GM19463 (cell line): ENCODE results near the gene LAD1.

ENCODE experiments used
- ATAC-seq: cut with Tn5 transposase; IDR thresholded peaks from one replicate; pipeline ENCODE4 v1.9.1; 2021; ENCODE audit warnings: mild to moderate bottlenecking, moderate library complexity; ENCODE audit not compliant: unreplicated experiment

Gene LAD1

DNA sequence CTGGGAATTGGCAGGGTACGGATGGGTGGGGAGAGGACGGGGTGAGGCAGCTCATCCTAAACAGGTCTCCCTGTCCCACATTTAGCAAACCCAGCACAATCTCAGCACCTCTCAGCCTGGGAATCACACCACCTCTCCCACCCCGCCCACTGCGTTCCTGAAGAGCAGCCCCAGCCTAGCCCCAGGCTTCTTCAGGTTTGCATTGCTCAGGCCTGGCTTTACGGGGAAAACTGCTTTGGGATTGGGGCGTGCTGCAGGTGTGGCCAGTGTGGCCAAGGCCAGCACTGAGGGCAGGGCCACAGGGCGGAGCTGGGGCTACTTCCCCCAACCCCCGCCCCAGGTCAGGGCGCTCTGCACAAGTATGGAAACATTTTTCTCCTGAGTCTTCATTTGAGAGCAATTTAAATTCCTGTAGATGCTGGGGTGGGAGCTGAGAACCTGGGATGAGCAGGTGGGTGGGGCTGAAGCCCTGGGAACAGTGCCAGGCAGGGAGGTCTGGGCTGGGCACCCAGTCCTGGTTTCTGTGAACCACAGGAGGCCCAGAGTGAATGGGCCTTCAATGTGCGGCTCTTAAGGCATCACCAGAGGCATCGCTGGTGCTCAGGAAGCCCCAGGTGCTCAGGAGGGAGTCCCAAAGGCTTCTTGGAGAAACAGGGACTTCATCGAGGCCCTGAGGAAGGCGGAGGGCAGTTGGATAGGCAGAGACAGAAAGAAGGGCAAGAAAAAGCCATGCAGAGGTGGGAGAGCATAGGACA, 45.8 kb downstream of the LAD1 start:
- ATAC-seq = no peak

DNA sequence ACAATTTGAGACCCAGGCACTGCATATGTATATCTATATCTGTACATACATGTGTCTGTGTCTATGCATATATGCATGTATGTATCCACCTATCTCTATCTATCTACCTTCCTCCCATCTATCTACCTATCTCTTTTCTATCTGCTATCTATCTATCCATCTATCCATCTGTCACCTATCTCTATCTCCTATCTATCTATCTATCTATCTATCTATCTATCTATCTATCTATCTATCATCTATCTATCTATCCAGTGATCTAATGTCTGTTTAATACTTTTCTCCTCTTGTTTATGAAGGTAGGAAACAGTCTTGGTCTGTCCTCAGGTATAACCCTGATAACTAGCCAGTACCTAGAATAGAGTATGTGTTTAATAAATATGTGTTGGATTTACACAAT, 47.5 kb downstream of the LAD1 start:
- no peak for ATAC-seq

DNA sequence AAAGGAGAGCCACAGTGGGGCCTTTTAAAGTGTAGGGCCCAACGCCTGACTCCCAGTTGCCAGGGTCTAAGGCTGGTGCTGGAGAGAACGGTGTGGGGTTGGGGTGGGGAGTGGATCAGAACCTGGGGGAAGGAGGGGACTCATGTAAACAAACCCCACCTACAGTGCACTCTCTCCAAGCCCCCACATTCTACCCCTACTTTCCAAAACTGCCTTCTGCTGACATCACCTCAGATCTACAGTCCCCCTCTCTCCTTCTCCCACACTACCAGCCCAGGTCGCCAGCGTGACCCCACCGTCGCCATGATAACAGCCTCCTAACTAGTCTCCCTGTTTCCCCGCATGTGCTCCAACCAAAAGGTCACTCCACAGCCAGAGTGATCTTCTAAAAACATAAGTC, 48.2 kb downstream of the LAD1 start:
- no peak for ATAC-seq

GRCh38 chr1:201350361-201350725, 48.8 kb downstream of the LAD1 start:
- ATAC-seq = no peak

- no peak for ATAC-seq
These were observed 50.0 kb downstream of the LAD1 start for GRCh38 chr1:201349092-201349491.

DNA sequence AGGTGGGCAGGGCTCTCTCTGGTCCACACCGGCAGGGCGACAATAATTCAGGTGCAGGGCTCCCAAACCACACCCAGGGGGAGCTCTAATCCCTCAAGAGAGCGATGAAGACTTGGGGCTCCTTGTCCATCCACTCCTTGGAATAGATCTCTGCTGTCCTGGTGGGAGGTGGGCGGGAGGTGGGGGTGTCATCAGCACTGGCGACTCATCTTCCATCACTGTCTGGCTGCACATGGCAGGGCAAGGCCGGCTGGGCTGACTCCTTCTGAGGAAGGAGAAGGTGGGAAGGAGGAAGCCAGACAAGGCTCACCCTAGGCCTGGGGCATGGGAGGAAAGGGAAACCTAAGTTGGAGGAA, 50.9 kb downstream of the LAD1 start:
- peak; percentile 53 for ATAC-seq

- no peak for ATAC-seq
These were observed 51.5 kb downstream of the LAD1 start for GRCh38 chr1:201347498-201348210.

- no peak for ATAC-seq
These were observed 52.1 kb downstream of the LAD1 start for GRCh38 chr1:201346987-201347386.

DNA sequence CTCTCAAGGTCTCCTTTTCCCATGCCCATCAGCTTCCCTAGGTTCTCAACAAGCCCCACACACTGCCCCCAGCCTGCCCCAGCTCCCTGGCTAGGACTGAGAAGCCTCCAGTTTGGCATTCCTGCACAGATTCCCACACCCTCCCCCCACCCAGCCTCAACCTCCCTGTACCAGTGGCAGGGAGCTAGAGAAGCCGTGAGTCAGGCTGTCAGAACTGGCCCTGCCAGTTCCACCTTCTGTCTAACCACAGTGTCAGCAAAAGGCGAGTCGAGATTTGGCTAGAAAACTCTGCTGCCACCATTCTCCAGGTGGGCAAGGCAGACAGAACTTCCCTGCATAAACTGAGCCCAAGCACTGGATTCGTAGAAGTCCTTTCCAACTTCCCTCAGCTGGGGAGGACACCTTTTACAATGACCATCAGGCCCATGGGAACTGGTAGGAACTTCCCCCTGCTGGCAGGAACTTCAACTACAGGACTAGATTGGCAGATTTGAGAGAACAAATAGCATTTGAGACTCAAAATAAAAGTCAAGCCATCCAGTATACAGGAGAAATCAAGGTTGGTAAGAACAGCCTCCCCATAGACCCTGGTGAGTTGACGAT, 52.7 kb downstream of the LAD1 start:
- ATAC-seq = no peak

GRCh38 chr1:201345081-201345355, 54.1 kb downstream of the LAD1 start:
- no peak for ATAC-seq

DNA sequence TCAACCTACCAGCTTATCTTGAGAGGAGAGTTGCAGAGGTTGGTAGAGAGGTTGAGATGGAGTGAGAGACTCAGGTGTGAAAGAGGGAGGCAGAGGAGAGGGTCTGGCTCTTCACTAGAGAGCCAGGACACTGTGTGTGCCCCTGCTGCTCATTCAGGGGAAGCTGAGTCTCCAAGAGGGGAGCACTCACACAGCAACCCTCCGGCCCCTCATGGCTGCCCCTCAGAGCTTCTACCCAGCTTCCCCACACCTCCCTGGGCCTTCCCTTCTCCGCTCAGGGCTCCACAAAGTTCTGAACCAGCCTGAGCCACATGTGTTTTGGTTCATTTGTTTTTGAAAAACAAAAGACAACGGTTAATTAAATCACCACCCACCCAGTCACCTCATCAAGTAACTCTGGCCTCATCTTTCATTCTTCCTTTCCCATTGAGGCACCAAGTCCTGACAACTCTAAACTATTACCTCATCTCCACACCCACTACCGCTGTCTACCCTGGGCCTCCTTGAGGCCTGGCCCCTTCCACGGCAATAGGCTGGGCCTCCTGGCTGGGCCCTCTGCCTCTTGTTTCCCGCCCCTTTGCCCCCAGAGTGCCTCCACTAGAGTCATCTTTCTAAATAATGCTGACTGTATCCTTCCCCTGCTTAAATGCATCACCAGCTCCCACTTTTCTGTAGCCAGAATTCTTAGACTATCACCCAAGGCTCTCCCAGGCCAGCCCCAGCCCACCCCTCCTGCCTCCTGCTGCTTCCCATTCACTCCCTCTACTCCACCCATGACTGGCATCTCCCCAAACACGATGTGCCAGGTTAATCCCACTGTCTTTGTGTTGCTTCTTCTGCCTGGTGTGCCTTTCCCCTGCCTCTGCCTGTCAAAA, 54.7 kb downstream of the LAD1 start:
- ATAC-seq = no peak

- no peak for ATAC-seq
These were observed 57.7 kb downstream of the LAD1 start for GRCh38 chr1:201341377-201341776.

DNA sequence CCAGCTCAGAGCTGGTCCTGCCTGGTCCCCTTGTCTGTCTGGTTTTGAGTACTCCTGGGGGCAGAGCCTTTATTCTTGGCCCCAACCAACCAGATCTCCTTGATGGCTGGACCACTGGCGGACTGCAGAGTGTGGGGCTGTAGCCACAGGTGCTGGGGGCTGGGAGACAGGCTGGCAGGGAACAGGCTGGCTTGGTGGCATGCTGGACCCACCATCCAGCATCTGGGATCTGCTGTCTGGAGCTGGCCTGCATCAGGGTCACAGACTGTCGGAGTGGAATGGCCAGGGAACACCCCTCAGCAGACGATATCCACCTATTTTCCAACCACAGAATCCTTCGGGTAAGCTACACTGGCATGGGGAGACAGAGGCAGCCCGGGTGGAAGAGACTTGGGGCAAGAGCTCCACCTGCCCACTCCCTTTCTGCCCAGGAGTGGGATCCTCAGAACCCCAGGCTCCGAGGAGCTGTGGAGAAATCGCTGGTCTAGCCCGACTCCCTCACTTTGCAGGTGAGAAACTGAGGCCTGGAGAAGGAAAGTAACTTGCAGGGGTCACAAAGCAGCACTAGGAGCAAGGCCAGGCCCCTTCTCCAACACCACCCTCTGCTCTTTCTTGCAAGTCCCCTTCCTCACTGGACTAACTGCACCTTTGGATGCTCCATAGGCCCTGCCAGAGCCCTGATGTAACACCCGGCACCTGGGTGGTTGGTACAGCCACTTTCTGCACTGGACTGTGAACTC, 62.2 kb downstream of the LAD1 start:
- no peak for ATAC-seq

DNA sequence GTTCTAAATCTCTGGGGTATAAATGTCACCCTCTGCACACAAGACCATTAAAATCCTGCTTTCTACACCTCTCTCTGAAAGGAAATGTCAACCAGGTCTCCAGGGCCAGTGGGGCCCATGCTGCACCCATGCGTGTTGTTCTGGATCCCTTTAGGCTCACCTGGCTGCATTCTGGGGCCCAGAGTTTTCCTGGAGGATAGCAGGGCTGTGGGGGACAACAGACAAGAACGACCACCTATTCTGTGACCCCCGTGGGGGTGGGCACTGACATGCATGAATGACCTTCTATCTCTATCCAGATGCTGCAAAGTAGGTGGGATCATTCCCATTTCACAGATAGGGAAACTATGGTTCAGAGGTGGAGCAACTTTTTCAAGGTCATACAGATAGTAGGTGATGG, 63.2 kb downstream of the LAD1 start:
- no peak for ATAC-seq

DNA sequence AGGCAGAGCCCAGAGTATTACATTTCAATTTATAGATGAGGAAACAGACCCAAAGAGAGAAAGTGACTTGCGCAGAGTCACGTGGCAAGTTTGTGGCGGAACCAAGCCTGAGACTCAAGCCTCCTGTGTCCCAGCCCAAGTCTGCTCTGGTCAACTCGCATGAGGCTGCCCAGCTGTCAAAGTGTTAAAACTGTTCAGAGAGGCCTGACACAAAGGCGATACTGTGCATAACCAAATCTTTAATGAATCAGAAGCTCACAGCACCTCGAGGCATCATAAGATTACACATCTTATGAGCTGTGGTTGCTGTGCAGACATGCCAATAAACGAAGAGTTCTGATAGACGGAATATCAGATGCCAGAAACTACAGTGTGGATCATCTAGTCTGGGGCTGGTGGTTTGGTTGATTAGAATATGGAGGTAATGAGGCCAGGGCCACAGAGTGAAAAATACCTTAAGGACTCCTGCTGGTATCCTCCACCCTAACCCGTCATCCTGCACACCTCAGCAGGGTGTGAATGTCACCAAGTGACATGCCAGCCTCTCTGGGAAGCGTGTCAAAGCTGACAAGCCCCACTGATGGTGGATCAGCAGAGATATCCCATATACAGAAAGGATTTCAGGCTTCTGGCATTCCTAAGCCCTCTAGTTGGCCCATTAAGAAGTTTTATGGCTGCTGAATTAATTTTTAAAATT, 63.8 kb downstream of the LAD1 start:
- no peak for ATAC-seq

DNA sequence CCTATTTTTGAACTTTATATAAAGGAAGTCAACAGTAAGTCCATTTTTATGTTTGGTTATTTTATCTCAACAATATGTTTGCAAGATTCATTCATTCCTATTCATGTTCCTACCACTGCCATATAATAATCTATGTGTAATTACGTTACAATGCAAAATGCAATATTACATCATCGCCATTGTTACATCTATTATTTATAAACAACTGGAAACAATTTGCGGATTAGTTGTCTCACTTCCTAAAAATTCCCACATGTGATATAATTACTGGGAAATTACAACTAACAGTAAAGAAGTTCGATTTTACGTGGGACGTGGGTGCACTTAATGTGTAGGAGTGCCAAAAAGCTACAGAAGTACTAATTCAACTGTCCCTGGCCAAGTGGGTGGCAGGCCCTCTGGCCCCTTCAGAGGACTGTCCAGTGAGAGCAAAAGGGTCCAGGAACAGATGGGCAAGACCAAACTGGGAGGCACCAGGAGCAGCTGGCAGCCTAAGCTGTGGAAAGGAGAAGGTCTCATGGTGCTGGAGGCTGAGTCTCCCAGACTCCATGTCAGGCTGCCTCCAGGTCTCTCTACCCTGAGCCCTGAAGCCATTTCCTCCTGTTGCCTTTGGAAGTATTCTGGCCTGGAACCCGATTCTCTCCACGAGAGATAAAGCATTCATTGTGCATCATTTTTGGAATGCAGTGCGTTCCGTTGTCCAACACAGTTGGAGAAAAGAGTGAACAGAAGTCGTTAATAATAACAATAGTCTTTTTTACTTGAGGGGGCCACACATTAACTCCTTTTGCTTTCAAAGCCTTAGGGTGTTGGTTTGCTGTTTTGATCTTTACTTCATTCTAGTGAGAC, 64.6 kb downstream of the LAD1 start:
- no peak for ATAC-seq

DNA sequence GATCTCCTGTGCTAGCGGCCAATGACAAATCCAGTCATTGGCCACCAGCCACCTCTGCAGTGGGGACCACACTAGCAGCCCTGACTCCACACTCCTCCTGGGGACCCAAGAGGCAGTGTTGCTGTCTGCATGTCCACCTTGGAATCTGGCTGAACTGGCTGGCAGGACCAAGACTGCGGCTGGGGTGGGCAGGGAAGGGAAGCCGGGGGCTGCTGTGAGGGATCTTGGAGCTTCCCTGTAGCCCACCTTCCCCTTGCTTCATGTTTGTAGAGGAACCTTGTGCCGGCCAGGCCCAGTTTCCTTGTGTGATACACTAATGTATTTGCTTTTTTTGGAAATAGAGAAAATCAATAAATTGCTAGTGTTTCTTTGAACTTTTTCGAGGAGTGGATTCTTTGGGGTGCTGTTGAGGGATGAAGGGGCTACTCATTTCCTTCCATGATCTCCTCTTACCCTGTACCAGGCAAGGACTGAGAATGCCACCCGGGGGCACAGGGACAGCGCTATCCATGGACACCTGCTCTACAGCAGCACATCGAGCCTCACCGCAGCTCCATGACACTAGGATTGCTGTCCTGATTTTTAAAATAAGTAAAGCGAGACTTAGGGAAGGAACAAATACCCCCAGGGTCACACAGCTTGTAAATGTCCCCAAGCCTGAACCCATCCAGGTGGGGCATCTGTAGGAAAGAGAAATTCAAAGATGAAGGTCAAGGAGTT, 66.3 kb downstream of the LAD1 start:
- no peak for ATAC-seq

DNA sequence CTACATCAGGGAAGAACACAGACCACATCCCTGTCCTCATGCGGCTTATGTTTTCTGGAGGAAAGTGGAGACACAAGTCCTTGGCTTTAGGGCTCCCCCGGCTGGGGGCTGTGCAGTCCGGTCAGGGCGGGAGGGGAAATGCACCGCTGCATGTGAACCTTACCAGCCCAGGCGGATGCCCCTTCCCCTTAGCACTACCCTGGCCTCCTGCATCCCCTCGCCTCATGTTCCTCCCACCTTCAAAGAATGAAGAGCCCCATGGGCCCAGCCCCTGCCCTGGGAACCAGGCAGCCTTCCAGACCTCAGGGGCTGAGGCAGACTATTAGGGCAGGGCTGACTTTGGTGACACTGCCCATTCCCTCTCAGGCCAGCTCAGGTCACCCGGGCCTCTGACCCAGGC, 67.1 kb downstream of the LAD1 start:
- ATAC-seq = no peak

- no peak for ATAC-seq
These were observed 68.0 kb downstream of the LAD1 start for GRCh38 chr1:201331166-201331565.
